HG02938 (cell line): Measurements from ENCODE around the gene RBM26.

Experiments used
- ATAC-seq: cut with Tn5 transposase; IDR thresholded peaks from one replicate; pipeline ENCODE4 v1.9.1; 2021; ENCODE audit warnings: mild to moderate bottlenecking, moderate library complexity; ENCODE audit not compliant: unreplicated experiment

The RBM26 gene, protein sequence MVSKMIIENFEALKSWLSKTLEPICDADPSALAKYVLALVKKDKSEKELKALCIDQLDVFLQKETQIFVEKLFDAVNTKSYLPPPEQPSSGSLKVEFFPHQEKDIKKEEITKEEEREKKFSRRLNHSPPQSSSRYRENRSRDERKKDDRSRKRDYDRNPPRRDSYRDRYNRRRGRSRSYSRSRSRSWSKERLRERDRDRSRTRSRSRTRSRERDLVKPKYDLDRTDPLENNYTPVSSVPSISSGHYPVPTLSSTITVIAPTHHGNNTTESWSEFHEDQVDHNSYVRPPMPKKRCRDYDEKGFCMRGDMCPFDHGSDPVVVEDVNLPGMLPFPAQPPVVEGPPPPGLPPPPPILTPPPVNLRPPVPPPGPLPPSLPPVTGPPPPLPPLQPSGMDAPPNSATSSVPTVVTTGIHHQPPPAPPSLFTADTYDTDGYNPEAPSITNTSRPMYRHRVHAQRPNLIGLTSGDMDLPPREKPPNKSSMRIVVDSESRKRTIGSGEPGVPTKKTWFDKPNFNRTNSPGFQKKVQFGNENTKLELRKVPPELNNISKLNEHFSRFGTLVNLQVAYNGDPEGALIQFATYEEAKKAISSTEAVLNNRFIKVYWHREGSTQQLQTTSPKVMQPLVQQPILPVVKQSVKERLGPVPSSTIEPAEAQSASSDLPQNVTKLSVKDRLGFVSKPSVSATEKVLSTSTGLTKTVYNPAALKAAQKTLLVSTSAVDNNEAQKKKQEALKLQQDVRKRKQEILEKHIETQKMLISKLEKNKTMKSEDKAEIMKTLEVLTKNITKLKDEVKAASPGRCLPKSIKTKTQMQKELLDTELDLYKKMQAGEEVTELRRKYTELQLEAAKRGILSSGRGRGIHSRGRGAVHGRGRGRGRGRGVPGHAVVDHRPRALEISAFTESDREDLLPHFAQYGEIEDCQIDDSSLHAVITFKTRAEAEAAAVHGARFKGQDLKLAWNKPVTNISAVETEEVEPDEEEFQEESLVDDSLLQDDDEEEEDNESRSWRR

DNA sequence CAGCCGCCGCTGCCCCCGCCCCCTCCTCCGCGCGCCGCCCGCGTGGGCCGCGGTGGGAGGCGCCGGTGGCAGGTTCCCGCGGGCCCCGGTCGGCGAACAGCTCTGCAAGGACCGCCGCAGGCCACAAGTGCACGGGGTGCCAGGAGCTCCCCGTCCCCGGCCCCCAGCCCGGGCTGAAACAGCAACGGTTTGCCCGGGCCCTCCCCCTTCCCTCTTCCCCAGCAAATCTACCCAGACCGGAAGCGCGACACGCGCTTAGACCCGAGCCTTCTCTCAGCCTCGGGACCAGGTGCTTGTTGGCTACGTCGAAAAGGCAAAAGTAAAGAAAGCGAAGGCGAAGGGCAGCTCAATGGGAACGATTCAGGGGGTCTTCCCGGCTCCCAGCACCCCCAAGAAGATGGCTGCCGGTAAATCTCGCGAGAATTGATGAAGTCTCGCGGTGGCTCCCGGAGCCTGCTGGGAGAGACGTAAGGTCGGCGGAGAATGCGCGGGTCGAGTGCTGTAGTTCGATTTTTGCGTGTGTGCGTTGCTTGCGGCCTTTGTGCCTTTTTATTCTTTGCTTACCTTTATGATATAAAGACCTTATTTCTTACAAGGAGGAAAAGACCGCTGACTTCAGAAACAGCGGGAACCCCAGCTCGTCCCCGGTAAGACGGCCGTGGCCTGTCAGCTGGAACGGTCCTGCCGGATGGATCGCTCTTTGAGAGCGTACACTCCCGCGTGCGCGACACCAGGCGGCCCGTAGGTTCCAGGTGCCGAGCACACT, at the start of gene RBM26:
Gene RBM26 (minus strand): TSS at position 425 of the 766 bp plus-strand sequence. CDS start 481 bp downstream, outside the sequence.
- peak; percentile 78 for ATAC-seq

- ATAC-seq = no peak
These were observed 49.3 kb upstream of the RBM26 start for GRCh38 chr13:79455331-79455730.

- ATAC-seq = no peak
These were observed 46.3 kb upstream of the RBM26 start for GRCh38 chr13:79452239-79452913.

GRCh38 chr13:79451500-79451962, 45.5 kb upstream of the RBM26 start:
- peak; percentile 98 for ATAC-seq

DNA sequence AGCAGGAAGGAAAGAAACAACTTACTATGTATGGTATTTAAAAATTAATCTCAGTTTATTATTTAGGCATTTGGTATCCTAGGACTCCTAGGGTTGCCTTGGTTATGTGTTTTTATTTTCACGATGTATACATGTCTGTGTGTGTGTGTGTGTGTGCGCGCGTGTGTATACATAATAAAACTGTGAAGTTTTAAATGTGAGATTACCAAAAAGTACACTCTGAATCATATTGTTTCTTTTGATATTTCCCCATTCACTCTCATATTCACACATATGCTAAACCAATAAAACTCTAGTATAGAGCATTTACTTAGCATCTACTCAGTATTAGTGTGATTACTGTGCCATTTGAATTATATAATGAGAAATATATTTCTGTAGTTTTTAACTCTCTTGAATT, 44.1 kb upstream of the RBM26 start:
- ATAC-seq = no peak

- no peak for ATAC-seq
These were observed 42.4 kb upstream of the RBM26 start for GRCh38 chr13:79448413-79448812.

- no peak for ATAC-seq
These were observed 41.7 kb upstream of the RBM26 start for GRCh38 chr13:79447741-79448140.

GRCh38 chr13:79447141-79447540, 41.1 kb upstream of the RBM26 start:
- ATAC-seq = no peak

DNA sequence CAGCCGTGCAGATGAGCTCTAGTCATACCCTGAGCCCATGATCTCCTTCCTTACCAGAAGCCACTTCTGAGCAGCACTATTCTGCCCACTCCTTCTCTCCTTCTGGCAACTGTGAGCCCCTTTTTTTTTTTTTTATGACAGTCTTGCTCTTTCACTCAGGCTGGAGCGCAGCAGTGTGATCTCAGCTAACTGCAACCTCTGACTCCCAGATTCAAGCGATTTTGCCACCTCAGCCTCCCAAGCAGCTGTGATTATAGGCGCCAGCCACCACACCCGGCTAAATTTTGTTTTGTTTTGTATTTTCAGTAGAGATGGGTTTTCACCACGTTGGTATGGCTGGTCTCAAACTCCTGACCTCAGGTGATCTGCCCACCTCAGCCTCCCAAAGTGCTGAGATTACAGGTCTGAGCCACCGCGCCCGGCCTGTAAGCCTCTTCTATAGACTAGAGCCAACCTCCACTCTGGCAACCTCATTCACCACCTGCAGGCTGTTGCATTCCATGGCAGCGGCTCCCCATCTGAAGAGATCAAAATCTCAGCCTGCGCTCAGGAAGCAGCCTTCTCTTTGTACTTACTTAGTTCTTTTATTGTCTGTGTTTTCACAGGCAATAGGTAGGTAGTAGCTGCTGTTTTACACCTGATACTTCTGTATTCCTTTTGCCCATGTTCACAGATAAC, 40.1 kb upstream of the RBM26 start:
- ATAC-seq = no peak

GRCh38 chr13:79442706-79443105, 36.7 kb upstream of the RBM26 start:
- ATAC-seq = no peak

DNA sequence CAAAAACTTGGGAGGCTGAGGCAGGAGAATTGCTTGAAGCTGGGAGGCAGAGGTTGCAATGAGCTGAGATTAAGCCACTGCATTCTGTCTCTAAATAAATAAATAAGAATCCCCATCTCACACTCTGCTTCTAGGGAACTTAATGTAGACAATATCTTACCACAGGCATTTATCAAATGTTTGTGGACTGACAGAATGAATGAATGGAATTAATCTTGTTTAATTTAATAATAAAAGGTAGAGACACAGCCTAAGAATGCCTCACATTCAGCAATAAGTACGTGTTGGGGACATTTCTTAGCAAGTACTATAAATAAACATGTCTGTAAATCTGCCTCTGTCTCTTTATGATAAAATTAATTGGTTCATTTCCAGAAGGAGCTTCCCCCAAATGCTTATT, 36.2 kb upstream of the RBM26 start:
- no peak for ATAC-seq

DNA sequence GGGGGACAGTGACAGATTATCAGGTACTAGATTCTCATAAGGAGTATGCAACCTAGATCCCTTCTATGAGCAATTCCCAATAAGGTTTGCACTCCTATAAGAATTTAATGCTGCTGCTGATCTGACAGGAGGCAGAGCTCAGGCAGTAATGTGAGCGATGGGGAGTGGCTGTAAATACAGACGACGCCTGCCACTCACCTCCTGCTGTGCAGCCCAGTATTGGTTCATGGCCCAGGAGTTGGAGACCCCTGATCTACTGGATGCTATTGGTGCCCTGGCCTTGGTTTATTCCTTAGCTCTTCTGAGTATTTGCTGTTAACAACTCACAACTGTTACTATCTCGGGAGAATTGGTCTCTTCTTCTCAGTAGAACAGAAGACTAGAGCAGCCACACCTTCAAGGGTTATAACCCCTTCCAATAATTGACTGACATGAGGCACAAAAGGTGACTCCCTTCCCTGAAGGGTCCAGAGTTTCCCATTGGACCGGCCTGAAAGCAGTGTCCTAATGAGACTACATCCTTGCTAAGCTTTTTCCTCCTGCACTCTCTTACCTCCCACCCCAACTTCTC, 35.0 kb upstream of the RBM26 start:
- ATAC-seq = no peak

- no peak for ATAC-seq
These were observed 33.2 kb upstream of the RBM26 start for GRCh38 chr13:79439275-79439674.

- no peak for ATAC-seq
These were observed 29.5 kb upstream of the RBM26 start for GRCh38 chr13:79435561-79435990.

DNA sequence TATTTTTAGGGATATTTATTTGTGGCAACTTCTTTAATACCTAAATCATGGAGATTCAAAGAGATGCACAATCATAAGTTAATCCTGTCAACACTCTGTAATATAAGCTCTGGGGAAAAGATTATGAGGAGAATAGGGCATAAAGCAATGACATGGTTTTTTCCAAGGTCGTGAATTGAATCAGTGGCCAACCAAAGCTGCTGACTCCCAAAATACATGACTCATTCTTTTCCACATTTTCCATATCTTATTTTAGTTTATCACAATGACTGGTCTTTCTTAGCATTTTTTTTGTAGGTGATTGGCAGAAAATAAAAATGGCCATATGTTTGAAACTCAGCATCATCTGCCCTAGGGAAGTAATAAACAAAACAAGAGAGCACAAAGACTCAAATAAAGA, 28.5 kb upstream of the RBM26 start:
- no peak for ATAC-seq

DNA sequence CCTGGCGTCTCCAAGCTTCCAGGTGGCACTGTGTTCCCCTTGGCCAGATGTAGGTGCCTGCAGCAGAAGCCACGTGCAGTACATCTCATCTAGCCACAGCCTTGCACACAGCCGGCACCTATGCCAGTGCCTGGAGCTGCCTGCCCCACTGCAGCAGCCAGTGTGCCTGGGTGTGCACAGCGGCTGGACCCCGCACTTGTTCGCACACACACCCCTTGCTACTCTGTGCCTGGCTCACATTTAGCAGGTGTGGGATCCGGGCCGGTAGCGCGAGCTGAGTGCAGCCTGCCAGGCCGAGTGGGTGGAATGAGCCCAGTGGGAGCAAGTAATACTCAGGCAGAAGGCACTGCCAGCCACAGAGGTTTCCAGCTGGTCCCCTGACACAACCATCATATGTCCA, 26.9 kb upstream of the RBM26 start:
- ATAC-seq = no peak

DNA sequence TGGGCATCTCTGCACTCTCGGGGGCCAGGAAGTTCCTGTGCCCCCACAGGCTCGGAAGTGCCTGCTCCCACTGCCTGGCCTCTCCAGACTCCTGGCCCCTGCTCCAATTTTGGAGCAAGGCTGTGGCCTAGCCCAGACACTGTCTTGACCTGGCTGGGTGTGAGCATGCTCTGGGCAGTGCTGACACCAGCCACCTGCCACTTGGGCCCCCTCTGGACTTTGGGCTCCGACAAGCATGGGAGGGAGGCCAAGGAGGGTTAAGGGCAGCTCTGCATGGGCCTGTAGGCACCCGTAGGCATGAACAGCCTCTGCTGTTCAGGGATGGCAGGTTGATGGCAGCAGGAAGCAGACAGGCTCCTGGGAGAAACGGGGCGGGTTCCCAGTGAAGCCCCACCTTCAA, 26.0 kb upstream of the RBM26 start:
- no peak for ATAC-seq

- ATAC-seq = no peak
These were observed 23.3 kb upstream of the RBM26 start for GRCh38 chr13:79429309-79429708.

DNA sequence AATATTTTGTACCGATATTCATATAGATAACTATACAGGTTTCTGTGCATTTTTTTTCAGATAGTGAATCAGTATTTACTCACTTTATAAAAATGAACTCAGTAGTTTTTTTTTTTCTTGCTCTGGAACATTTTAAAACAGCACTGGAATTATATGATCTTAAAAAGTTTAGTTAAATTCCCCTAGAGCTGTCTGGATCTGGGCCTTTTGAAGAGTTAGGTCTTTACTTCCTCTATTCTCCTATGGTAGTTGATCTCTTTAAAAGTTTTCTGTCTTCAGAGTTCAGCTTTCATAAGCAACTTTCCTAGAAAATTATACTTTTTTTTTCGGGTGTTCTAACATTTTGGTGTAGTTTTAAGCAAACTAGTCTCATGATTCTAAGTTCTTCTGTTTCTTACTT, 21.8 kb upstream of the RBM26 start:
- ATAC-seq = no peak
